Naive thymus-derived CD4-positive, alpha-beta T cell (primary cell): Measurements from ENCODE around the gene NUDT4B. TPM values are rescaled to one million over a fixed set of nuclear protein-coding genes. Genes with fewer than 3 reads are reported as not detected.
"Not testable (repeated sequence)": the region's sequence is repeated elsewhere in the genome, so short reads cannot be mapped to it uniquely, and the experiment has no call there.

Experiments used
- ATAC-seq: fragments of 150-1000 bp; cut with Tn5 transposase; 2 replicates; pipeline ENCODE4 v1.10.0; 2021; ENCODE audit warnings: mild to moderate bottlenecking, moderate library complexity
- CTCF ChIA-PET: fragments of 350-600 bp; sonication (Branson Sonifier 250); formaldehyde crosslinking; loops from one replicate; lab custom pipeline; 2021; ENCODE audit warnings: antibody characterized with exemption; lab: Charles Lee
- POLR2A ChIA-PET: fragments of 350-600 bp; sonication (Branson Sonifier 250); formaldehyde crosslinking; loops from one replicate; lab custom pipeline; 2021; ENCODE audit warnings: antibody characterized with exemption, inconsistent platforms; lab: Charles Lee
- DNase-seq, 9 donors: peaks; one replicate each; pipeline versions ENCODE4 v3.0.0 to v3.0.0-alpha.2; 2020 to 2022; ENCODE audit warnings: mixed read lengths in 1 of 9
- H3K27ac ChIP-seq: one replicate; pipeline ENCODE4 v1.7.0; 2013; ENCODE audit warnings: mild to moderate bottlenecking, low read depth, low read length, moderate library complexity
- H3K27me3 ChIP-seq, 2 donors: one replicate each; pipeline ENCODE4 v1.7.0; 2013; ENCODE audit warnings: low read length in 2 of 2, mild to moderate bottlenecking in 2 of 2, moderate library complexity in 2 of 2; ENCODE audit not compliant: control insufficient read depth in 2 of 2, insufficient read depth in 2 of 2
- H3K36me3 ChIP-seq, 3 experiments: 1 replicate in 2 of 3; 2 replicates in 1 of 3; pipeline ENCODE4 v1.7.0; 2013; ENCODE audit warnings: low read length in 3 of 3, mild to moderate bottlenecking in 3 of 3, moderate library complexity in 1 of 3; ENCODE audit not compliant: insufficient read depth in 3 of 3, control insufficient read depth in 2 of 3
- H3K4me1 ChIP-seq, 2 donors: one replicate each; pipeline ENCODE4 v1.7.0; 2013; ENCODE audit warnings: low read length in 2 of 2, mild to moderate bottlenecking in 2 of 2, moderate library complexity in 1 of 2; ENCODE audit not compliant: control insufficient read depth in 2 of 2, insufficient read depth in 2 of 2
- H3K4me3 ChIP-seq: 2 replicates; pipeline ENCODE4 v1.7.0; 2013; ENCODE audit warnings: mild to moderate bottlenecking, low read length
- H3K9me3 ChIP-seq, 3 experiments: 1 replicate in 2 of 3; 2 replicates in 1 of 3; pipeline ENCODE4 v1.7.0; 2013; ENCODE audit warnings: low read length in 3 of 3; ENCODE audit not compliant: control insufficient read depth in 2 of 3
- H3K27ac Mint-ChIP-seq, 9 donors: one replicate each; pipeline ENCODE4 v1.8.0; 2020 to 2022; ENCODE audit warnings: mixed read lengths in 9 of 9, mild to moderate bottlenecking in 8 of 9, moderate library complexity in 5 of 9, inconsistent platforms in 2 of 9
- H3K27me3 Mint-ChIP-seq, 5 donors: one replicate each; pipeline ENCODE4 v1.8.0; 2021 to 2022; ENCODE audit warnings: mixed read lengths in 5 of 5, mild to moderate bottlenecking in 1 of 5
- H3K36me3 Mint-ChIP-seq, 5 donors: one replicate each; pipeline ENCODE4 v1.8.0; 2020 to 2022; ENCODE audit warnings: mixed read lengths in 5 of 5, mild to moderate bottlenecking in 3 of 5, inconsistent platforms in 1 of 5
- H3K4me1 Mint-ChIP-seq, 7 donors: one replicate each; pipeline ENCODE4 v1.8.0; 2020 to 2022; ENCODE audit warnings: mixed read lengths in 7 of 7, mild to moderate bottlenecking in 3 of 7, inconsistent platforms in 1 of 7
- H3K4me3 Mint-ChIP-seq, 10 donors: one replicate each; pipeline ENCODE4 v1.8.0; 2020 to 2022; ENCODE audit warnings: mild to moderate bottlenecking in 10 of 10, mixed read lengths in 10 of 10, moderate library complexity in 6 of 10, inconsistent platforms in 2 of 10
- H3K9me3 Mint-ChIP-seq, 11 donors: one replicate each; pipeline ENCODE4 v1.8.0; 2020 to 2022; ENCODE audit warnings: mixed read lengths in 11 of 11, mild to moderate bottlenecking in 4 of 11, inconsistent platforms in 1 of 11, moderate library complexity in 1 of 11
- intact Hi-C, 2 donors: fragments of 100-400 bp; cut with micrococcal nuclease; formaldehyde crosslinking; loops; one replicate each; pipeline ENCODE4 v1.15.1; 2023
- polyA plus RNA-seq, 2 donors: library from polyadenylated mRNA; unstranded; fragments of 300-500 nt; fragmentation: Illumina TruSeq; gene quantifications; one replicate each; pipeline ENCODE4 v1.2.3, GENCODE V29; 2021
- total RNA-seq, 6 experiments: library from RNA in 5 of 6; stranded (reverse) in 5 of 6; gene quantifications; 1 replicate in 5 of 6; 2 replicates in 1 of 6; pipeline ENCODE4 v1.2.3 and lab custom pipeline; 2021 to 2026

Gene NUDT4B
- total and polyA plus RNA-seq, 7 experiments from 2014 or later, result 0.62 to 11.2 (median 2.2) TPM; not detected in 3

DNA sequence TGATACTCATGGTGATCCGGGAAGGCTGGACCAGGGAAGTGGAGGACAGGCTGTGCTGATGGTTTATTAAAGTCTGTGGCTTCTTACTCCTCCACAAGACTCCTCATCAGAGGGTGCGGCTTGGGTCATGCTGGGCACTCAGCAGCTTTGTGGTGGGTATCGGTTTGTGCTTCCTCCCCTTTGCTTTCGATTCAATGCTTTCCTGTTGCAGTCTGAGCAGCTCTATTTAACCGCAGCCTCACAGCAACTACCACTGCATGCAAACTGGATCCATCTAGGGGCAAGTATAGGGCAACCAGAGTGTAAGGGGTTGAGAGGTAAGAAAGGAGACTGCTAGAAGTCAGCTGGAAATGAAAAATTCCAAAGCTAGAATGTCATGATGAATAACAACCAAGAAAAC lies 9.8 kb downstream of the NUDT4B start:
- H3K27ac ChIP-seq, H3K27me3 Mint-ChIP-seq, H3K27me3 ChIP-seq, H3K4me1 Mint-ChIP-seq, H3K4me3 Mint-ChIP-seq, H3K9me3 Mint-ChIP-seq, H3K36me3 Mint-ChIP-seq, H3K9me3 ChIP-seq, H3K27ac Mint-ChIP-seq, intact Hi-C loops, POLR2A ChIA-PET, H3K36me3 ChIP-seq, H3K4me3 ChIP-seq, CTCF ChIA-PET, H3K4me1 ChIP-seq, DNase-seq: not testable (repeated sequence)
- ATAC-seq, result peak; percentile 94

DNA sequence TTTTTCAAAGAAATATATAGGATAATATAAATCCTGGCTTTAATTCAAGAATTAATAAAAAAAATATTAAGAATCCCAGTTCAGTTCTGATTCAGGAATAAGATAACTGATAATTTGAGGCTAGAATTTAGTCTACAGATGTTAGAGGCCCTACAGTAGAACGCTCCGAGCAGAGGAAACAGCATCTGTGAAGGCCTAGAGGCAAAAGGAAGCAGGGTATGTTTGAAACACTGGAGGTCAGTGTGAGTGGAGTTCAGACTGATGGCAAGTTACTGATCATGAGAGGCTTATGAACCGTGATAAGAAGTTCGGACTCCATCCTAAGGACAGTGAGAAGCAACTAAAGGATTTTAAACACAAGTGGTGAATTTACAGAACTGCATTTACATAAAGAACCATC lies 10.4 kb downstream of the NUDT4B start:
- ATAC-seq, result peak; percentile 57
- H3K27ac Mint-ChIP-seq, result not testable (repeated sequence)

GRCh38 chr1:148759749-148760148 lies 11.2 kb downstream of the NUDT4B start:
- H3K4me3 Mint-ChIP-seq, H3K9me3 ChIP-seq, H3K4me1 Mint-ChIP-seq, CTCF ChIA-PET, H3K36me3 ChIP-seq, ATAC-seq, H3K27ac Mint-ChIP-seq, H3K27me3 Mint-ChIP-seq, H3K4me3 ChIP-seq, intact Hi-C loops, H3K27ac ChIP-seq, H3K4me1 ChIP-seq, H3K9me3 Mint-ChIP-seq, POLR2A ChIA-PET, H3K36me3 Mint-ChIP-seq, H3K27me3 ChIP-seq: not testable (repeated sequence)
- DNase-seq, result peak in 2 of 9 donors; percentile 0 to 20

More for the DNA sequence above, 10.4 kb downstream of the NUDT4B start:
- H3K27me3 Mint-ChIP-seq, POLR2A ChIA-PET, DNase-seq, H3K9me3 Mint-ChIP-seq, H3K9me3 ChIP-seq, H3K36me3 Mint-ChIP-seq, H3K4me1 ChIP-seq, CTCF ChIA-PET, intact Hi-C loops, H3K4me1 Mint-ChIP-seq, H3K4me3 ChIP-seq, H3K4me3 Mint-ChIP-seq, H3K27me3 ChIP-seq, H3K27ac ChIP-seq, H3K36me3 ChIP-seq: not testable (repeated sequence)

- not testable (repeated sequence) for H3K27me3 Mint-ChIP-seq, ATAC-seq
Observed at GRCh38 chr1:148760206-148760605, 11.6 kb downstream of the NUDT4B start.

DNA sequence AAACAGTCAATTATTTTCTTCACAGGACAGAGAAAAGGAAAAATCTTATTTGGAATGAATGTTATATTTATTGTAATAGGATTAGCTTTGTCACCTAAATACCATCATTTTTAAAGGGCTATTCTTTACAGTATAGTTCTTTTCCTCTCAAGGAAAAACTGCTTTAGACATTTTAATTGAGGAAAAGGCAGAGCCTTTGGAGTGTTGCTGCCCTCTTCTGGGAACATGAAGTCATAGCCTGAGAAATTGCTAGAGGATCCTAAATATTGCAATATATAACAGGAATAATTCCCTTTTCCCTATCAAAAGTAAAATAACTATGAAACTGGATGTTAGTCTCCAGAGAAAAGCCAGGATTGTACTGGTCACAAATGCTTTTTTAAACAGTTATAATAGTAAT lies 12.8 kb downstream of the NUDT4B start:
- H3K27ac ChIP-seq, H3K27me3 Mint-ChIP-seq, POLR2A ChIA-PET, intact Hi-C loops, ATAC-seq, H3K27me3 ChIP-seq, H3K4me1 ChIP-seq, H3K36me3 Mint-ChIP-seq, H3K4me3 Mint-ChIP-seq, H3K4me3 ChIP-seq, H3K9me3 Mint-ChIP-seq, H3K9me3 ChIP-seq, DNase-seq, H3K4me1 Mint-ChIP-seq, H3K36me3 ChIP-seq, CTCF ChIA-PET, H3K27ac Mint-ChIP-seq: not testable (repeated sequence)

More at GRCh38 chr1:148760206-148760605, 11.6 kb downstream of the NUDT4B start:
- intact Hi-C loops, CTCF ChIA-PET, H3K9me3 ChIP-seq, H3K4me3 ChIP-seq, POLR2A ChIA-PET, H3K27ac ChIP-seq, H3K36me3 ChIP-seq, H3K4me1 ChIP-seq, H3K36me3 Mint-ChIP-seq, H3K27ac Mint-ChIP-seq, H3K27me3 ChIP-seq, H3K4me3 Mint-ChIP-seq, H3K4me1 Mint-ChIP-seq, DNase-seq, H3K9me3 Mint-ChIP-seq: not testable (repeated sequence)

DNA sequence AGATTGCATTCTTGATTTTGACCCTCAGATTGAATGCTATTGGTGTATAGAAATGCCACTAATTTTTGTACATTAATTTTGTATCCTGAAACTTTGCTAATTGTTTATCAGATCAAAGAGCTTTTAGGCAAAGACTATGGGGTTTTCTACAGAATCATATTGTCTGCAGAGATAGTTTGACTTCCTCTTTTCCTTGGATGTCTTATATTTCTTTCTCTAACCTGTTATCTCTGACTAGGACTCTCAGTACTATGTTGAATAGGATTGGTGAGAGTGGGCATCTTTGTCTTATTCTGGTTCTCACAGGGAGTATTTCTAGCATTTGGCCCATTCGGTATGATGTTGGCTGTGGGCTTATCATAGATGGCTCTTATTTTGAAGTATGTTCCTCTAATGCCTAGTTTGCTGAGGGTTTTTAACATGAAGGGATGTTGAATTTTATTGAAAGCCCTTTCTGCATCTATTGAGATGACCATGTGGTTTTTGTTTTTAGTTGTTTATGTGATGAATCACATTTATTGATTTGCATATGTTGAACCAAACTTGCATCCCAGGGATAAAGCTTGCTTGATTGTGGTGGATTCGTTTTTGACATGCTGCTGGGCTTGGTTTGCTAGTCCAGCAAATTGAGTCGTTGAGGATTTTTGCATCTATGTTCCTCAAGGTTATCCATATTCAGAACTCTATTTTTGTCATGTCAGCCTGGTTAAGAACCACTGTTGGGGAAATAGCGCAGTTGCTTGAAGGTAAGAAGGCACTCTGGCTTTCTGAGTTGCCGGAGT lies 16.9 kb downstream of the NUDT4B start:
- H3K9me3 Mint-ChIP-seq, H3K36me3 ChIP-seq, H3K9me3 ChIP-seq, H3K4me3 Mint-ChIP-seq, intact Hi-C loops, ATAC-seq, H3K27ac Mint-ChIP-seq, H3K27ac ChIP-seq, H3K4me1 Mint-ChIP-seq, DNase-seq, H3K4me1 ChIP-seq, H3K36me3 Mint-ChIP-seq, H3K27me3 ChIP-seq, CTCF ChIA-PET, POLR2A ChIA-PET, H3K27me3 Mint-ChIP-seq, H3K4me3 ChIP-seq: not testable (repeated sequence)

- H3K9me3 Mint-ChIP-seq, H3K27ac ChIP-seq, intact Hi-C loops, H3K4me3 ChIP-seq, H3K4me1 Mint-ChIP-seq, H3K4me3 Mint-ChIP-seq, ATAC-seq, H3K27ac Mint-ChIP-seq, H3K36me3 ChIP-seq, CTCF ChIA-PET, DNase-seq, H3K27me3 ChIP-seq, H3K36me3 Mint-ChIP-seq, POLR2A ChIA-PET, H3K4me1 ChIP-seq, H3K9me3 ChIP-seq, H3K27me3 Mint-ChIP-seq: not testable (repeated sequence)
Observed at GRCh38 chr1:148768541-148768940, 20.0 kb downstream of the NUDT4B start.
